Suprapubic skin (tissue), 4 donors: ENCODE results near the gene MAGEC1.

Experiments
- EP300 ChIP-seq: sonication (generic); formaldehyde crosslinking; IDR thresholded peaks from one replicate; pipeline ENCODE4 v1.6.1; 2017; ENCODE audit warnings: antibody characterized with exemption
- POLR2A ChIP-seq, 2 donors: fragments of 450-650 bp; IDR thresholded peaks; one replicate each; pipeline ENCODE4 v1.6.1; 2017; ENCODE audit warnings: antibody characterized with exemption in 2 of 2, mild to moderate bottlenecking in 2 of 2, moderate library complexity in 2 of 2
- POLR2AphosphoS5 ChIP-seq, 3 donors: sonication (generic); formaldehyde crosslinking; IDR thresholded peaks; one replicate each; pipeline ENCODE4 v1.6.1; 2017; ENCODE audit warnings: antibody characterized with exemption in 3 of 3
- TF ChIP-seq, protein P1 (sequence below), 2 donors: fragments of 200-600 bp in 1 of 2; fragments of 450-650 bp in 1 of 2; sonication (generic) in 1 of 2; IDR thresholded peaks; one replicate each; pipeline ENCODE4 v1.5.1; 2016 to 2019; ENCODE audit warnings: antibody characterized with exemption in 2 of 2, mild to moderate bottlenecking in 1 of 2, moderate library complexity in 1 of 2

- TF ChIP-seq, protein P1, sequence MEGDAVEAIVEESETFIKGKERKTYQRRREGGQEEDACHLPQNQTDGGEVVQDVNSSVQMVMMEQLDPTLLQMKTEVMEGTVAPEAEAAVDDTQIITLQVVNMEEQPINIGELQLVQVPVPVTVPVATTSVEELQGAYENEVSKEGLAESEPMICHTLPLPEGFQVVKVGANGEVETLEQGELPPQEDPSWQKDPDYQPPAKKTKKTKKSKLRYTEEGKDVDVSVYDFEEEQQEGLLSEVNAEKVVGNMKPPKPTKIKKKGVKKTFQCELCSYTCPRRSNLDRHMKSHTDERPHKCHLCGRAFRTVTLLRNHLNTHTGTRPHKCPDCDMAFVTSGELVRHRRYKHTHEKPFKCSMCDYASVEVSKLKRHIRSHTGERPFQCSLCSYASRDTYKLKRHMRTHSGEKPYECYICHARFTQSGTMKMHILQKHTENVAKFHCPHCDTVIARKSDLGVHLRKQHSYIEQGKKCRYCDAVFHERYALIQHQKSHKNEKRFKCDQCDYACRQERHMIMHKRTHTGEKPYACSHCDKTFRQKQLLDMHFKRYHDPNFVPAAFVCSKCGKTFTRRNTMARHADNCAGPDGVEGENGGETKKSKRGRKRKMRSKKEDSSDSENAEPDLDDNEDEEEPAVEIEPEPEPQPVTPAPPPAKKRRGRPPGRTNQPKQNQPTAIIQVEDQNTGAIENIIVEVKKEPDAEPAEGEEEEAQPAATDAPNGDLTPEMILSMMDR (IDR thresholded peaks at IDR 0.05) = no peak
- no peak for TF ChIP-seq POLR2A (IDR thresholded peaks at IDR 0.05)
- no peak for TF ChIP-seq EP300
- TF ChIP-seq POLR2AphosphoS5 (IDR thresholded peaks at IDR 0.05) = no peak
Measured at GRCh38 chrX:141958675-141959074, 55.0 kb downstream of the MAGEC1 start.
